Activated CD8-positive, alpha-beta memory T cell treated with anti-CD3 and anti-CD28 coated beads, Interleukin-2, amount 50 U/mL, for 4 hours (primary cell): ENCODE results near the gene RPS2.
A peak's percentile ranks its signal among the peaks of the same experiment; 100 is the strongest.
"Not testable (repeated sequence)": the region's sequence is repeated elsewhere in the genome, so short reads cannot be mapped to it uniquely, and the experiment has no call there.

Experiments used
- DNase-seq: peaks from one replicate; pipeline ENCODE4 v3.0.0-alpha.2; 2020

RPS2 gene

DNA sequence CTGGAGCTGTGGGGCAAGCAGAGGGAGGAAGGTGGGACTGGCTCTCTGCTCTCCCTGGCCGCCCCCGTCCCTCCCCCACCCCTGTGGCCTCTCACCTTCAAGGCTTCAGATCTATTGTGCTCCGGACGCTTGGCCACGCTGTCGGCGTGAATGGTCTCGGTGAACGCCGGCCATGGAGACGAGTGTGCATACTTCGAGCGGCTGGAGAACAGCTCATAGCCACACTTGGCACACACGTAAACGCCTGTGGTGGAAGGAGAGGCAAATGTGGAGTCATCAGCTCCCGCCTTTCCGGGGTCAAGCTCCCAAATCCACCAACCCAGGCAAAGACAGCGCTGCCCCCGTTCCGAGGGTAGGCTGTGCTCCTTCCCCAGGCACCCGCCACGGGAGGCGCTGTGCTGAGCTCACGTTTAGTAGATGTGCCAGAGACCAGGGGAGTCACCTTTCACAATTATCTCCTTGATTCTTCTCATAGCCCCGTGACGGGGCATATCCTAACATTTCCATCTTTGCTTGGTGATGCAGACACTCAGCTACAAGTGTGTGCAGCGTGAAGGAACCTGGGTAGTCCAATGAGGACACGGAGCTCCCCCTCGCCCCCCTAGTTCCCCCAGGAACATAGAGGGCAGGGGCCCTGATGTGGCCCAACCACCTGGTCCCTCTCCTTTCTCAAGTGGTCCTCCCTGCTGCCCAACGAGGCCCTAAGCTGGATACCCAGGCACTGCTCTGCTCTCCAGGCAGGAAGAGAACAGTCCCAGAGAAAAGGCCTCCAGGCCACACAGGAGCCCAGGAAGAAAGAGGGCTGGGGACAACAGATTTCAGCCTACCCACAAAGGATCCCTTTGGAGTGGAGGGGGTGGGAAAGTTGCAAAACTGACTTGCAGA lies 23.2 kb downstream of the RPS2 start:
- no peak for DNase-seq

DNA sequence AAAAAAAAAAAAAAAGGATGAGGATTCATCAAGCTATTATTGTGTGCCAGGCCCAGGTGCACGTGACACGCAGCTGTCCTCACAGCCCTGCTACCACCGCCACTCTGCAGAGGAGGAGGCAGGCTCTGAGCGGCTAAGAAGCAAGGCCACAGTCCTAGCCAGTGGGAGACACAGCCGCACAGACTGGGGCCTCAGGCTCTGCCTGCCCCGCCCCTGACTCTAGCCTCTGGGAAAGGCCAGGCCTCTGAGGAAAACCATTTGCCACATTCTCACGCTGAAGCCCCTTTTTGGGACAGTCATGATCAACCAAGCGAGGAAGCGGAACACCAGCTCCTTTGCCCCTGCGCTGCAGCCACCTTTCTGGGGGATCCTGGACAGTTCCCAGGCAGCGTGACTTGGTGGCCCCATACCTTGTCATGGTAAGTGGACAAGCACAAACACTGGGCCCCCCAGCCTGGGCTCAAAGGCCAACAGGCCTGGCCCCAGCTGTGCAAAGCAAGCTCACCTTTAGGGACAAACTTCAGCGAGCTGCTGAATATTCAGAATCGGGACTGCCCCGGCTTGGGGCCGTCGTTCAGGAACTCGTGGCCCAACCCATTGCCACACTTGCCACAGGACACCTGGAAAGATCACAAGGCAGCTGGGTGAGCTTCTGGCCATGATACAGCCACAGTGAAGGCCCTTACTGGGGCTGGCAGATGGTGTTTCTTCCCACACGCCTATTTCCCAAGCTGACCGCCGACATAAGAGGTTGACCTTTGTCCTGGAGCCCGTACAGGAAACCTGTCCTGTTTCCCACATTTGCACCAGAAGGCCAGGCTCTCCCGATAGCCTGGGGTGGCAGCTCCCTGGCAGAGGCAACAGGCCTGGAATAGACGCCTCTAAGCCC lies 24.1 kb downstream of the RPS2 start:
- no peak for DNase-seq

DNA sequence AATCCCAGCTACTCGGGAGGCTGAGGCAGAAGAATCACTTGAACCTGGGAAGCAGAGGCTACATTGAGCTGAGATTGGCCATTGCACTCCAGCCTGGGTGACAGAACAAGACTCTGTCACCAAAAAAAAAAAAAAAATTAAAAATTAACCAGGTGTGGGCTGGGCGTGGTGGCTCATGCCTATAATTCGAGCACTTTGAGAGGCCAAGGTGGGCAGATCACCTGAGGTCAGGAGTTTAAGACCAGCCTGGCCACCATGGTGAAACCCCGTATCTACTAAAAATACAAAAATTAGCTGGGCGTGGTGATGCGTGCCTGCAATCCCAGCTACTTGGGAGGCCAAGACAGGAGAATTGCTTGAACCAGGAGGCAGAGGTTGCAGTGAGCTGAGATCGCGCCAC lies 24.8 kb downstream of the RPS2 start:
- not testable (repeated sequence) for DNase-seq

DNA sequence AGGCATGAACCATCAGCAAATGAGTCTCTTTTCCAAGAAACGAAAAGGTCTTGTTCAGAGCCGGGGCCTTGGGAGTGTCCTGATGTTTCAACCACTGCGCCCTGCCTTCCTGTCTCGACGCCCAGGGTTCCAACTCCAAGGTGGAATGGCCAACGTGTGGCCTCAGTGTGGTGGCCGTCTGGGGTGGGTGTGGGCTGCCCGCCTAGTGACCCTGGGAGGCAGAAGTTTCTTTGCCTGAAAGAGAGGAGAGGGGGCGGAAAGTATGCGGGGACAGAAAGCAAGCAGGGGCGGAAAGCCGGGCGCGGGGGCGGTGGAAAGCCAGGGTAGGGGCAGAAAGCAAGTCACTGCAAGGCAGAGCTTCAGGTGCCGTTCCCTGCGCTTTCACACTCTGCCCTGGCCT lies 25.7 kb downstream of the RPS2 start:
- DNase-seq: no peak

DNA sequence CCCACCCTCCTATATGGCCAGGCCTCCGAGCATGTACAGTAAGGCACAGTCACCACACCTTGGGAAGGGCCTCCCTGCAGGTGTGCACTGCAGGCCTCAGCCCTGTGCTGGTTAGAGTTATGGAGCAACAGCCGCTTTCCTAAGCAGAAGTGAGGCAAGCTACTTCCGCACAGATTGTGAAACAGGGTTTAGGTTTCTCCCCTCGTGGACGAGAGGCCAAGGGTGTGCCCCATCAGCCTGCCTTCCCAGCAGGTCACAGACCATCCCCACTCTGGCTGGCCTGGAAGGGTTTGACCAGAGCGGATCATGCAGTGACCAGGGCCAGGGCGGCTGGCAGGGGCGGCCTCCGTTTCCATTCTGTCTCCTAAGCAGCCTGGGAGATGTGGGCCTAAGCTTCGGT lies 26.3 kb downstream of the RPS2 start:
- no peak for DNase-seq

DNA sequence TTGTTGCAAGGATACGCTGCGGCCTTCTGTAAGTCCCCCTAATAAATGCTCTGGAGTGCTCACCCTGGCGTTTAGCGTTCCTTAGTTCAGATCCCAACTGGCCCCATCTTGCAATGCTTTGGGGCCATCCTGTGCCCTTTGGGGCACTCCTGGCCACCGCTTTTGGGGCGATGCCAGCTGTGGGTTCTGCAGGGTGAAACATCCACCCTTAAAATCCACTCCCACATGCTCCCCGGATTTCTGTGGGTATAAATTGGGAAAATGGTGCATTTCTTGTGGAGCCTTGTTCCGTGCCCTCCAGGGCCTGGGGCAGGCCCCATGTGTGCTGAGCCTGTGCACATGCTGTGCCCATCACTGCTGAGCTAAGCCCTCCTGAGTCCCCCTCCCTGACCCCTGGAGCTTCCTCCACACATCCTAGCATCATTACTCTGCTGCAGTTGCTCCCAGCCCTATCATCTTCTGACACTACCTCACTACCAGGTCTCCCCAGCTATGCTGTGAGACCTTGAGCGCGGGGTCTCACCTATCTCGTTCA lies 27.6 kb downstream of the RPS2 start:
- DNase-seq: no peak

DNA sequence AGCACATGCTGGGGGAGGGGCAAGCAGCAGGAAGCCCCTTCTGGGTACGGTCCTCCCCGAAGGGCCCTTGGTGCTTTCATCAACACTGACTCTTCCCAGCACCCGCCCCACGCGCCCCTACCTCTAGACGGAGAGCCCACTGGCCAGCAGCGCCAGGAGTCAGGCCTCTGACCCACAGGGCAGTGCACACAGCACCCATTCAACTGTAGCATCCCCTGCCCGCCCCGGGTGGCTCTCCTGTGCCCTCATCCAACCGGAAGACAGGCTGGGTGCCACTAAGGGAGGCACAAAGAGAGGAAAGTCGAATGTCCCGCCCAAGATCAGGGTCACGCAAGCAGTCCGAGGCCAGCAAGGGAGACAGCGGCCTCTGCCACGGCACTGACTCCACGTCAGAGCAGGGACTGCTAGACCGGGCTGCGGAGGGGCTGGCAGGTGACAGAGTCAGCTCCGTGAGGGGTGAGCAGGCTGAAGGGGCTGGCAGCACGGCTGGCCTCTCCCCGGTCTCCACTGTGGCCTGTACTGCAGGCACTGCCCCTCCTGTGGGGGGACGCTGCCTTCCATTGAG lies 31.4 kb downstream of the RPS2 start:
- no peak for DNase-seq

DNA sequence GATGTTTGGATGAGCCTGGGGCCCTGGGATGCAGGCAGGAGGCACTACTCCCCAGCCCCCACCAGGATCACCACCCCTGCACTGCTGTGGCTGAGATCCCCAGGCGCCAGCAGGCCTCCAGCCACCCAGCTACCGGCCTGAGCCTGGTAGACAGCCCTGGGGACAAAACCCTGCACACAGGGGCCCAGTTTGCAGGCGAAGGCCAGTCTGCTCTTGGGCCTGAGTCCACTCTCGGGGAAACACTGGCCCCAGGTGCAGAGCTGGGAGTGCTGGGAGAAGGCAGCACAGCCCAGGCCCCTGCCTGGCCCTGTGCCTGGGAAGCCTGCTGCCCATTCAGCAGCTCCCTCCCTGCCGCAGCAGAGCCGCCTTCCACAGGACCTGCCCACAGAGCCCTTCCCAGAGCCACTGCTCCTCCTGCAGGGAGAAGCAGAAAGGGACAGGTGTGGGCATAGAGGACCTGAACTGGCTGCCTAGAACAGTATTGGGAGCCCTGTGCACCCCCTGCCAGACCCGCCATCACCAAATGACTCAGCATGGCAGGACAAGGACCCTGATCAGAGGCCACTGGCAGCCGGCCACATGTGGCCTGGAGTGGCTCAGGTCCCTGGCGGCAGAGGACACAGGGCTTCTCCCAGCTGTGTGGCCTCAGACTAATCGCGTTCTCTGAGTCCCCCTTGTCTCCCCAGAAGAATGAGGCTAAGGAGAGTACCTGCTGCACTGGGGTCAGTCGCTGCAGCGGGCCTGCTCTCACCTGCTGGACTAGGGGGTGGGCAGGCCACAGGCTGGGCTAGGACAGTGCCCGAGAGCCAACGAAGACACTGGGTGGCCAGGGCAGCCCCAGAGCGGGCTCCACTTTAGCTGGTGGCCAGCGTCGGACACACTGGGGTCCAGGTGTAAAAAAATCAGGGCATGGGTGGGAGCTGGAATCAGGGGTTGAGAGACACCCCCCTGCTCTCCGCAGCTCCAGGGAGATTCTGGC lies 32.3 kb downstream of the RPS2 start:
- DNase-seq: no peak

DNA sequence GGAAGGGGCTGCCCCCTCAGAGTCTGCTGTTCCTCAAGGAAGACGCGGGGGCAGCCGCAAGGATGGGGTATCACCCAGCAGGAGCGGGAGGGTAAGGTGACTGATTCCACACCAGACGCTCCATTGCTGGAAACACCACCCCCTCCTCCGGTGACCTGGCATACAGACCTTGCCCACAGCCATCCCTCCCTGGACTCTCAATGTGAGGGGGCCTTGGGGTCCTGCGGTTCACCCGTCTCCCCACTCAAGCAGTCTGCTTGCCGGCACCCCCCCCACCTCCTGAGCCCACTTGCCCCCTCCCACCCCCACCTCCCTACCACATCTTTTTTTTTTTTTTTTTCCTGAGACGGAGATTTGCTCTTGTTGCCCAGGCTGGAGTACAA lies 34.3 kb downstream of the RPS2 start:
- DNase-seq: no peak

DNA sequence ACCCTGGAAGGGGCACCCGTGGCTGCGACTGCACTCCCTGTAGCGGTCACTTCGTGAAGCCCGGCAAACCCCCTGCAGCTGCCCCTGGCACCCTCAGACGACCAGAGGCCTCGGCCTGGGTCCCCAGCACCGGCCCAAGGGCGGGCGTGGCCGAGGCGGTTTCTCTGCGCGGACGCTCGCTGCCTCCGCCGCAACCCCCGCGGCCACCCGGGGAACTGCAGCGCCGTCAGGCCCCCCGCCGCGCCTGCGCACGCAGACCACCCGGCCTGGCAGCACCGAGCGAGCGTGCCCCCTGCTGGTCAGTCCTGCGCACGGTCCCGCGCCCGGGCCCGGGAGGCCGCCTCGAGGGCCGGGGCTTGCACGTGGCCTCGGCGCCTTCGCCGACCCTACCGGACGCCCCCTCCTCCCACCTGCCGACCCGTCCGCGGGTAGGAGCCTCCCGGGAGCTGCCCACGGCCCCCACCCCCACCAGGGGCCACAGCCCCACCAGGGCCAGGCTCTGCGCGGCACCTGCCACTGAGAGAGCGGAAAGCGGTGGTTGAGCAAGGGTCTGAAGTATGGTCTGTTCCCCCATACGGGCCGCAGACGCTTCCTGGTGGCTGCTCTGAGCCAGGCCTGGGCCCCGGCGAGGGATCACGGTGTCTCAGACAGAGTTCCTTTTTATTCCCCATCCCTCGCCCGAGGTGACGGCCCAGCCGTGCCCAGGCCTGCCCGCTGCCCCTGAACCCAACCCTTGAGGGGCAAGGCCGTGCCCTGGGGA lies 34.9 kb downstream of the RPS2 start:
- peak; percentile 94 for DNase-seq

DNA sequence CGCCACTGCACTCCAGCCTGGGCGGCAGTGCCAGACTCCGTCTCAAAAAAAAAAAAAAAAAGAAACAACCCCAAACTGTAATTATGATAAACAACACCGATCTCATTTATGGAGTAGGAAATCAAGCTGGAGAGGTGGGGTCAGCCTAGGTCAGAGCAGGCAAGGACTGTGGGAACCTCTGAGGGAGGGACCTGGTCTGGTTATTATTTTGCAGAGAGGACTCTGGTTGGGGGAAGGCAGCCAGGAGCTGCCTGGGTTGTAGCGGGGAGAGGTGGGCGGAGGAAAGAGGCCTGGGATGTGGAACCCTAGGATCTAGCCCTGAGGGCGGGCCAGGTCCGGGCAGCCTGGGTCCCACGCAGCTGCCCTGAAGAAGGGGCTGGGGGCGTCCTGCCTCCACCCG lies 35.5 kb downstream of the RPS2 start:
- DNase-seq: no peak

DNA sequence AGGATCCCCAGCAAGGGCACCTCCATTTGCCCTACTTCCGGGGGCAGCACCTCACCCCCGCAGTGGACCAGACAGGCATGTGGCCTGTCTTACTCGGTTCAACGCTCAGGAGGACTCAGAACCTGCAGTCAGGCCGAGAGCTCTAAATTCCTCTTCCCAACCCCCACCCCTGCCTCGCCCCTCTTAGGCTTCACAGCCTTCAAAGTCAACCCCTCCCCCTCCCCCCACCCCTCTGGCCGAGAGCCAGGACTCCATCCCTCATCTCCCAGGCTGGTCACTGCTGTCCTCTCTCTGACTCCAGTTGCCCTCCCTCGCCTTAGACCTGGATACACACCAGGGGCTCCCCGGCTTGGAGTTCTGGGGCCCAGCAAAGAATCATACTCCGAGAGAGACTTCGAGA lies 38.4 kb downstream of the RPS2 start:
- no peak for DNase-seq

DNA sequence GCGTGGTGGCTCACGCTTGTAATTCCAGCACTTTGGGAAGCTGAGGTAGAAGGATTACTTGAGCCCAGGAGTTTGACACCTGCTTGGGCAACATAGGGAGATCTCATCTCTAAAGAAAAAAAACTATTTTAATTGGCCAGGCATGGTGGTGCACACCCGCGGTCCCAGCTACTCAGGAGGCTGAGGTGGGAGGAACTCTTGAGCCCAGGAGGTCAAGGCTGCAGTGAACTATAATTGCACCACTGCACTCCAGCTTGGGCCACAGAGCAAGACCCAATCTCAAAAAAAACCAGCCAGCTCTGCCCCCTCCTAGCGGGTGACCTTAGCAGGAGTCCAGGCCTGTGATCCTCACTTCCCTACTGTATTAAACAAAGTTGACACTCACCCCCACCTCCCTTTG lies 40.5 kb downstream of the RPS2 start:
- no peak for DNase-seq

DNA sequence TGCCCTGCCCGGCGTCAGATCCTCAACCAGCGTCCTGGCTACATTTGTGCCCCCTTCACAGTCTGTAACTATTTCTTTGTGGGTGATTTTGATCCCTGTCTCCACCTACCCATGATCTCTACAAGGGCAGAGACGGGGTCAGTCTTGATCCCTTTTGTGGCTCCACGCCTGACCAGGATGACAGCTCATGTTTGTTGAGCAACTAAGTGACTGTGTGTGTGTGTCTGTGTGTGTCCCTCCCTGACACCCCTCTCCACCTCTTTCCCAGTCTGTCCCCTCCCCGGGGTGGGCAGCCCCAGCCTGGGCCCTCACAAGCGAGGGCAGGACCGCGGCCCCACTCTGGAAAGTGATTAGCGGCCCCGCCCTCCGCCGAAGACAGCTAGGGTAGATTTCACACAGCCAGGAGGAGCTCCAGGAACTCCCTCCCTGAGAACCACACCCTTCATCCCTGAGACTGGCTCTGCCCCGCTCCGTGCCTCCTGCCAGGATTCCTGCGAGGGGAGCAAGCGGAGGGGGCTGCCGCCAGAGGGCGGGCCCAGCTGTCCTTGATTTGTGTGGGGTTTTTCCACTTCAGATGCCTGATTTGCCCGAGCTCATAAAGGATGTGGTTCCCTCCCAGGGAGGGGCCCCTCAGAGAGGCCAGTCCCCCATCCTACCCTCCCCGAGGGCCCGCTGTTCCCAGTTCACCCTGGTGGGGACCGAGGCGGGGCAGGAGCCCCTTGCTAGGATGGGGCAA lies 41.2 kb downstream of the RPS2 start:
- no peak for DNase-seq

DNA sequence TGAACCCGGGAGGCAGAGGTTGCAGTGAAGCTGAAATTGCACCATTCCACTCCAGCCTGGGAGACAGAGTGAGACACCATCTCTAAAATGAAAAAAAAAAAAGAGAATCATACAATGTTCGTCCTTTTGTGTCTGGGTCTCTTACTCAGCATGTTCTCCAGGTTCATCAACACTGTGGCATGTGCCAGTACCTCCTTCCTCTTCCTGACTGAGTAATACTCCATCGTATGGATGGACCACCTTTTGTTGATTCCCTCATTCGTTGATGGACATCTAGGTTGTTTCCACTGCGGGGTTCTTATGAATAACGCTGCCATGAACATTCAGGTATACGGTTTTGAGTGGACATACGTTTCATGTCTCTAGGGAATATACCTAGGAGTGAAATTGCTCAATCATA lies 42.3 kb downstream of the RPS2 start:
- no peak for DNase-seq

DNA sequence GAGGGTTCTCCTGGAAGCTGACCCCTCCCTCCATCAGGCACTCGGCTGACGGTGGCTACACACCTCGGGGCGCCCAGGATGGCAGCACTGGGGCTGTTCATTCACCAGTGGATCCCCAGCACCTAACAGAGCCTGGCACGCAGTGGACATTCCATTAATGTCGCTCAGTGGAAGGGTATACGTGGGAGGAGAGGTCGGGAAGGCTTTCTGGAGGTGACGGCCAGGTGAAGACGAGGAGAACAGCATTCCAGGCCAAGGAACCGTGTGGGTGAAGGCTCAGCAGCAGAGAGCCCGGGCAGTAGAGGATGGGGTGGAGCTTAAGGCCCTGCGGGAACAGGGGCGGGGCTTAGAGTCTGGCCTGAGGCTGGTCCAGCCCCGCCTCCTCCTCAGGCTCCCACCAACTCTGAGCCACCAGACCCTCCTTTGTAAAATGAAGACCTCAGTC lies 43.9 kb downstream of the RPS2 start:
- no peak for DNase-seq

DNA sequence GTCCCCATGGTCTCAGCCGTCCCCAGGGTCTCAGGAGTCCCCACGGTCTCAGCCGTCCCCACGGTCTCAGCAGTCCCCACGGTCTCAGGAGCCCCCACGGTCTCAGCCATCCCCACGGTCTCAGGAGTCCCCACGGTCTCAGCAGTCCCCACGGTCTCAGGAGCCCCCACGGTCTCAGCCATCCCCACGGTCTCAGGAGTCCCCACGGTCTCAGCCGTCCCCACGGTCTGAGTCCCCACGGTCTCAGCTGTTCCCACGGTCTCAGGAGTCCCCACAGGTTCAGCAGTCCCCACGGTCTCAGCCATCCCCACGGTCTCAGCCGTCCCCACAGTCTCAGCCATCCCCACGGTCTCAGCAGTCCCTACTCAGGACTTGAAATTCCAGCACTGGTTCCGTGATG lies 44.5 kb downstream of the RPS2 start:
- not testable (repeated sequence) for DNase-seq

DNA sequence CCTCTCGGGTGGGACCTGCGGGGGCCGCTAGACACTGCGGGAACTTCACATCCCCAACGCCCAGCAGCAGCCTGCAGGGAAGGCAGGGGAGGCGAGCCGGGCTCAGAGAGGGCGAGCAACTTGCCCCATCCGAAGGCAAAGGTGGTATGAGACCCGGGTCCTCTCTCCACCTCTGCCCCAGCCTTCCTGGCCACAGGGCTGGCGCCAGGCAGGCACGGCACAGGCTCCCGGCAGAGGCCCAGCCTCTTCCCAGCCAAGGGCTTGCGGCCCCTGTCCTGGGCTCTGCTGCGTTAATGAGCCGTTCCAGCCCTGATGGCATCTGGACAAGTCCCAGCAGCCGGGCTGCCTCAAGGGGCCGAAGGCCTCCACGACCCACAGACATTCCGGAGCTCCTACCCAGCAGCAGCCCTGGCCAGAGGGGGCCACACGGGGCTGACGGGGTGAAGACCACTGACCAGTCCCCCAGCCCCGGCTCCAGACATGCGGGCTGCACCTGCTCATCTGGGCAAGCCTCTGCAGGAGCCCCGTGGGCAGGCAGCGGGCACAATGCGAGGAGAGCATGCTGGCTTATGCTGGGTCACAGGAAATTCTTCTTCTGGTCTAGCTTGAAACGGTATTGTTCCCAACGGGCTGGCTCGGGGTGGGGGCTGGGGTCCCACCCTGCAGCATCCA lies 45.2 kb downstream of the RPS2 start:
- no peak for DNase-seq

DNA sequence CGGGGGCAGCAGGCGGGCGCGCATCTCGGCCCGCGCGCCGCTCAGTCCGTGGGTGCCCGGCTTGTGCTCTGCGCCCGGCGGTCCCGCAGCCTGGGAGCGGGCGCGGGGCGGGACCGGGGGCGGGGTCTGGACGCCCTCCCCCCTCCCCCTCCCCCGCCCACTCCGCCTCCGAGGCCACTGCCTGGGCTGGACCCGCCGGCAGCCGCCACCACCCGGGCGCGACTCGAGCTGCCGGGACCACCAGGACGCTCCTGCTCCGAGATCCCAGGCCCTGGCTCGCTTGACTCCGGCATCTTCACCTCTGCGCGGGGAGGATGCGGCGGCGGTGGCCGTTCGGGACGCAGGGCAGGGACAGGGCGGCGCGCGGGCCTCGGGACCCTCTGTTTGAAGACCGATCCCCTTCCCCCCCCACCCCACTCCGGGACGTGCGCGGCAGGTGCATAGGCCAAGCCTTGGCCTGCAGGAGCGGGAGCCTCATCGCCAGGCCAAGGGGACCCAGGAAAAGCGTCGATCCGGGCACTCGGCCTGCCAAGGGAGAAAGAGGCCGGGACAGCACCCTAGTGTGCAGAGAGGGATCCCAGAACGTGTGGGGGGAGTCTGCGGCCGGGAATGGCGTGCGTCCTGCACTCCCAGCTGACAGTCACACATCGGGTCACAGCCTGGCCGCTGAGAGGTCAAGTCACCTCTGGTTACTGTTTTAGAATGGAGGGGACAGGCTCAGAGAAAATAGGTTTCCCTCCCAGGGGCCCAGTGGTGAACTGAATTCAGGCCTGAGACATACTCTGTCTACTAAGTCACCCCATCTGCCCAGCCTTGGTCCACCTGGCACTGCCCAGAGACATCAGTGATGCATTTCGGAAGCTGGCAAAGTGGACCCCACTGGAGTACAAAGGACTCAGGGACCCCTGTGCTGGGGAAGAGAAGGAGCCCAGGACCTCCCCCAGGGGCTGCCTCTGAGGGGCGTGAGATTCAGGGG lies 46.0 kb downstream of the RPS2 start, which contains the start of gene HS3ST6:
Gene HS3ST6 (minus strand): TSS at position 65 of the 976 bp plus-strand sequence. CDS start 92 bp downstream, outside the sequence.
- DNase-seq: no peak
